Measurements from ENCODE around the gene RABGAP1L. TPM values are rescaled to one million over a fixed set of nuclear protein-coding genes. Genes with fewer than 3 reads are reported as not detected.
"Not testable (repeated sequence)": the region's sequence is repeated elsewhere in the genome, so short reads cannot be mapped to it uniquely, and the experiment has no call there.

The RABGAP1L gene
- total RNA-seq, 4 donors from 2014 or later: 39.3 to 101 (median 63.7) TPM

DNA sequence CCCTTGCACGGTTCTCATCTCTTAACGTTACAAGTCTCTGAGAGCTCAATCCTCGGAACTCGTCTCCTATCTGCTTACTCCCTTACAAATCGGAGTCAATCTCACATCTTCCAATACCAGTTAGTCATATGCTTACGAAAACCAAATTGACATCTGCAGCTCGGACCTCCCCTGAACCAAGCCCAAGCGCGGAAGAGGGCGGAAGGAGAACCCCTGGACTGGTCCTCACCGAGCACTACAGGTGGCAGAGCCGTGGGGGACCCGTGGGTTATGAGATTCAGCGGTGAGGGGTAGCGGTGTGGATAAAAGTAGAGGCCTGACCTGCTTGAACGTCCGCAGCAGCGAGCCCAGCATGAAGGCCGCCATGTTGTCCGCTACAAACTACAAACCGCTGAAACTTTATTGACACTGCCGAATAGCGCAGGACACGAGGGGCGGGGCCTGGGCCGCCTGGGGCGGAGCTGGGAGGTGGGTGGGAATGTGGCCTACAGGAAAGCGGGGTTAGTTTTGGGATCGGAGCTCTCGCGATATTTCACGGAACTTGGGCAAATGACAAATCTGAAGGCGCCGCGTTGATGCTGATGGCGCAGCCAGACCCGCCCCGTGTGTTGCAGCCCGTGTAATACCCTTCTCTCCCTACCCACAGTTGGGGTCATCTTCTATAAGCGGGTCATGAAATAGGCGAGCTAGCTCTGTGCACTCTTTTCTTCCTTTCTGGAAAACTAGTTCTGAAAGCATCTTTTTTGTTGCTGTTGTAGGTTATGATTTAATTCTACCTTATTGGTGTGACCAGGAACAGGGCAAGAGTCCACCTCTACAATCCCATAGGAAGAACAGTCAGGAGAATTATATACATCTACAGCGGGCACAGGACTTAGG is 864.0 kb downstream of the RABGAP1L start, which contains the start of gene MRPS14:
Gene MRPS14, minus strand, starts transcription at position 383 of the 879 bp plus-strand sequence. Its CDS starts 17 bp downstream, at position 366.
- peak; percentile 99 for DNase-seq (ENCODE audit: extremely low spot score)
- WGBS: 4% methylated on average over 32 of the region's 42 CpGs
- no peaks in the 10 kb centered on the region for H3K9me3 ChIP-seq
- H3K4me3 ChIP-seq: peak within 1 kb of the TSS; percentile 68 to 94 (median 87)
- intact Hi-C loops (cut with DNase I): no loop called here
- H3K27ac ChIP-seq (replicated peaks in 1 of 4): peak within 1 kb of the TSS; percentile 74 to 89 (median 84)
- H3K4me1 ChIP-seq: peaks cover 5 to 23% (median 13%) of the 10 kb centered on the region in 4 donors
- peaks cover 0 to 16% (median 9%) of the 10 kb centered on the region in 4 donors for H3K36me3 ChIP-seq
- H3K27me3 ChIP-seq: no peaks in the 10 kb centered on the region
- TF ChIP-seq POLR2AphosphoS5 (IDR thresholded peaks at IDR 0.05) (peak; percentile 93 to 95), POLR2A (IDR thresholded peaks at IDR 0.05; ENCODE audit: low read depth) (no peak)
- TF ChIP-seq, protein P1, sequence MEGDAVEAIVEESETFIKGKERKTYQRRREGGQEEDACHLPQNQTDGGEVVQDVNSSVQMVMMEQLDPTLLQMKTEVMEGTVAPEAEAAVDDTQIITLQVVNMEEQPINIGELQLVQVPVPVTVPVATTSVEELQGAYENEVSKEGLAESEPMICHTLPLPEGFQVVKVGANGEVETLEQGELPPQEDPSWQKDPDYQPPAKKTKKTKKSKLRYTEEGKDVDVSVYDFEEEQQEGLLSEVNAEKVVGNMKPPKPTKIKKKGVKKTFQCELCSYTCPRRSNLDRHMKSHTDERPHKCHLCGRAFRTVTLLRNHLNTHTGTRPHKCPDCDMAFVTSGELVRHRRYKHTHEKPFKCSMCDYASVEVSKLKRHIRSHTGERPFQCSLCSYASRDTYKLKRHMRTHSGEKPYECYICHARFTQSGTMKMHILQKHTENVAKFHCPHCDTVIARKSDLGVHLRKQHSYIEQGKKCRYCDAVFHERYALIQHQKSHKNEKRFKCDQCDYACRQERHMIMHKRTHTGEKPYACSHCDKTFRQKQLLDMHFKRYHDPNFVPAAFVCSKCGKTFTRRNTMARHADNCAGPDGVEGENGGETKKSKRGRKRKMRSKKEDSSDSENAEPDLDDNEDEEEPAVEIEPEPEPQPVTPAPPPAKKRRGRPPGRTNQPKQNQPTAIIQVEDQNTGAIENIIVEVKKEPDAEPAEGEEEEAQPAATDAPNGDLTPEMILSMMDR (IDR thresholded peaks at IDR 0.05): peak in 1 of 3 experiments; percentile 26

DNA sequence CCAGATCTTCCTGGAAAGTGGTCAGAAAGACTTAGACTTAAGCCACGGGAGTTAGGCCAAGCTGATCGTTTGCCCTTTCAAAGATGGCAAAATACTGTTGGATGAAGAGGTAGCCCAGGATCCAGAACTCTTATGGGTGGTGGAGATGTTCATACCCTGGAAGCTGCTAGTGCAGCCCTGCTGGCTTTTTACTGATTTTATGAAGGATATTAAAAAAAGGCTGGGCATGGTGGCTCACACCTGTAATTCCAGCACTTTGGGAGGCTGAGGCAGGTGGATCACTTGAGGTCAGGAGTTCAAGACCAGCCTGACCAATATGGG is 864.6 kb downstream of the RABGAP1L start:
- Histone ChIP-seq H3K27ac (replicated peaks in 1 of 4) (peak overlapping the region; percentile 74 to 89 (median 84)), H3K4me1 (peaks cover 5 to 23% (median 13%) of the 10 kb centered on the region in 4 donors), H3K4me3 (peak overlapping the region; percentile 68 to 94 (median 87)), H3K36me3 (peaks cover 0 to 12% (median 5%) of the 10 kb centered on the region in 4 donors)
- intact Hi-C loops (cut with DNase I); H3K27me3 ChIP-seq; H3K9me3 ChIP-seq; DNase-seq (ENCODE audit: extremely low spot score): not testable (repeated sequence)
- WGBS: 80% methylated on average over 2 of the region's 2 CpGs

DNA sequence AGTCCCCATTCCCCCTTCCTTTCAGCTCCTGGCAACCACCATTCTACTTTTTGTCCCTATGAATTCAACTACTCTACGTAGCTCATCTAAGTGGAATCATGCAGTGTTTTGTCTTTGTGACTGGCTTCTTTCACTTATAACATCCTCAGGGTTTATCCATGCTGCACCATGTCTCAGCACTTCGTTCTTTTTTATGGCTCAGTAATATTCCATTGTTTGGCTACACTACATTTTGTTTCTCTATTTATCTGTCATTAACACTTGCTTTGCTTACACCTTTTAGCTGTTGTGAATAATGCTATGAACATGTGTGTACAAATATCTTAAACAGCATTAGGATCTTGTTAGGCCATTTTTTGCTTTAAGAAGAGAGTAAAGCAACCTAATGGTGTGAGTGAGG is 865.5 kb downstream of the RABGAP1L start:
- no peak for TF ChIP-seq POLR2AphosphoS5 (IDR thresholded peaks at IDR 0.05)
- TF ChIP-seq, protein P1 (IDR thresholded peaks at IDR 0.05): no peak
- no peak for TF ChIP-seq EP300 (IDR thresholded peaks at IDR 0.05)
- no peak for TF ChIP-seq POLR2A (IDR thresholded peaks at IDR 0.05; ENCODE audit: low read depth)
- Histone ChIP-seq H3K4me1 (peaks cover 5 to 29% (median 15%) of the 10 kb centered on the region in 4 donors), H3K9me3 (no peaks in the 10 kb centered on the region), H3K4me3 (no peak overlapping the region), H3K36me3 (peaks cover 0 to 6% (median 0%) of the 10 kb centered on the region in 4 donors), H3K27me3 (no peaks in the 10 kb centered on the region), H3K27ac (replicated peaks in 1 of 4) (no peak overlapping the region)
- 94% methylated on average over 2 of the region's 2 CpGs for WGBS
- intact Hi-C loops (cut with DNase I): no loop called here
- no peak for DNase-seq (ENCODE audit: extremely low spot score)

DNA sequence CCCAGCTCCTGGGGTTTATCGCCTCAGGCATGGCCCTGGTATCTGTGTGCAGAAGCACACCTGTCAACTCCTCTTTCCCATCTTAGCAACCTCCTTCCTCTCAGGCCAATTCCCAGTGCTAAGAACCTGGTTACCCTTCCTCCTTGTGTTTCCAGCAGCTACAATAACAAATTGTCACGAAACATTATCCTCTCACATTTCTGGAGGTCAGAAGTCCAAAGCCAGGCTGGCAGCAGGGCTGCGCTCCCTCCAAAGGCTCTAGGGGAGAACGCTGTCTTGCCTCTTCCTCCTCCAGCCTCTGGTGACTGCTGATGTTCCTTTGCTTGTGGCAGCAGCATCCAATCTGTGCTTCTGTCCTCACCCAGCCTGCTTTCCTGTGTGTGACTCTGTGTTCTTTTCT is 874.6 kb downstream of the RABGAP1L start:
- 92% methylated on average over 4 of the region's 4 CpGs for WGBS
- Histone ChIP-seq H3K4me1 (peaks cover 0 to 10% (median 3%) of the 10 kb centered on the region in 4 donors), H3K4me3 (no peak overlapping the region), H3K9me3 (no peaks in the 10 kb centered on the region), H3K27ac (replicated peaks in 1 of 4) (no peak overlapping the region), H3K27me3 (no peaks in the 10 kb centered on the region), H3K36me3 (no peaks in the 10 kb centered on the region)
- TF ChIP-seq POLR2AphosphoS5 (IDR thresholded peaks at IDR 0.05): no peak
- TF ChIP-seq POLR2A (IDR thresholded peaks at IDR 0.05; ENCODE audit: low read depth): no peak
- TF ChIP-seq, protein P1 (IDR thresholded peaks at IDR 0.05): no peak
- TF ChIP-seq EP300 (IDR thresholded peaks at IDR 0.05): no peak
- DNase-seq (ENCODE audit: extremely low spot score): no peak
- intact Hi-C loops (cut with DNase I): loop anchor here (5.0 kb wide), 1 partner anchor 93 kb away; no protein-coding TSS in a partner anchor

DNA sequence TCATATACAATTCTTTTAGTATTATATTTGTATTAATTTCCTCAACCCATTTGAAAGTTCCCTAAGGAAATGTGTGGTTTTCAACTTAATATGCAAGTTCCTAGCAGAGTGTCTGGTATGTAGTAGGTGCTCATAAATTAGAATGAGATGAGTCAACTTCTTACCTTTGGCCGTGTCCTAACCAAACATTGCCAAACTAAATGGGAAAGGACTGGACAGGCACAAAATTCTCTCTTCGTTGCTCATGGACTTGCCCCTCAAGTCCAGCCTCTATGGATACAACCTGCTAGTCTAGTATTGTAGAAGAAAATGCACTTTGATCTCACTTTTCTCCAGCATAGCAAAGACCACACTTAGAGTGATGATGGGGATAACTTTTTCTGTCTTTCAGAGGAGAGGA is 875.5 kb downstream of the RABGAP1L start:
- intact Hi-C loops (cut with DNase I): loop anchor here (5.0 kb wide), 1 partner anchor 93 kb away; no protein-coding TSS in a partner anchor
- Histone ChIP-seq H3K4me1 (peaks cover 0 to 3% (median 0%) of the 10 kb centered on the region in 4 donors), H3K9me3 (no peaks in the 10 kb centered on the region), H3K36me3 (no peaks in the 10 kb centered on the region), H3K4me3 (no peak overlapping the region), H3K27ac (replicated peaks in 1 of 4) (no peak overlapping the region), H3K27me3 (no peaks in the 10 kb centered on the region)
- DNase-seq (ENCODE audit: extremely low spot score): no peak
- TF ChIP-seq POLR2A (IDR thresholded peaks at IDR 0.05; ENCODE audit: low read depth): no peak
- TF ChIP-seq, protein P1 (IDR thresholded peaks at IDR 0.05): no peak
- TF ChIP-seq EP300 (IDR thresholded peaks at IDR 0.05): no peak
- TF ChIP-seq POLR2AphosphoS5 (IDR thresholded peaks at IDR 0.05): no peak
- 81% methylated on average over 2 of the region's 2 CpGs for WGBS
